GDM1 (cell line): Measurements from ENCODE around the gene KCNK4.
A peak's percentile ranks its signal among the peaks of the same experiment; 100 is the strongest.
"Not testable (repeated sequence)": the region's sequence is repeated elsewhere in the genome, so short reads cannot be mapped to it uniquely, and the experiment has no call there.

Experiments used
- DNase-seq: peaks from one replicate; lab custom pipeline; 2025; lab: John Stamatoyannopoulos, UW

Gene KCNK4

DNA sequence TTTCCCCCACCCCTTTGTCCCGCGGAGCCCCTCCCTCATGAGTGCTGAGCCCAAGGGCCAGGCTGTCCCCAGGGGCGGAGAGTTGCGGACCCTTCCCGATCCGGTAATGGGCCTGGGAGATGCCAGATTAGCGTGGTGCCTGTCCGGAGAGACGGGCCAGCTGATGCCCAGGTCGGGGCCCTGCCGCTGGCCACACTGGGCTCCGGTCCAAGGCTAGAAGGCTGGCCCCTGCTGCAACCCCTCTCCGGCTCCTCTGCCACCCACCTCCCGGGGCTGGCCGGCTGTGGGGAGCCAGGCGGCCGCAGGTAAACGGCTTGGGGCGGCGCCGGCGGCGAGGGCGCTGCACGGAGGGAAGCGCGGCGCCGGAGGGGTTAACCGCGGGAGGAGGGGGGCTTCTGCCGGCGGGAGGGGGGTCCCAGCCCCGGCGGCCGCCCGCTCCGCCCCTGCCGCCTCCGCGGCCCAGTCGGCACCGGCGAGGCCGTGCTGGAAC, at the start of gene KCNK4:
KCNK4 (plus strand) TSS at position 41 of the 490 bp plus-strand sequence. CDS start 1,717 bp downstream, outside the sequence.
- no peak for DNase-seq

GRCh38 chr11:64241491-64242374, 49.4 kb upstream of the KCNK4 start:
- no peak for DNase-seq

DNA sequence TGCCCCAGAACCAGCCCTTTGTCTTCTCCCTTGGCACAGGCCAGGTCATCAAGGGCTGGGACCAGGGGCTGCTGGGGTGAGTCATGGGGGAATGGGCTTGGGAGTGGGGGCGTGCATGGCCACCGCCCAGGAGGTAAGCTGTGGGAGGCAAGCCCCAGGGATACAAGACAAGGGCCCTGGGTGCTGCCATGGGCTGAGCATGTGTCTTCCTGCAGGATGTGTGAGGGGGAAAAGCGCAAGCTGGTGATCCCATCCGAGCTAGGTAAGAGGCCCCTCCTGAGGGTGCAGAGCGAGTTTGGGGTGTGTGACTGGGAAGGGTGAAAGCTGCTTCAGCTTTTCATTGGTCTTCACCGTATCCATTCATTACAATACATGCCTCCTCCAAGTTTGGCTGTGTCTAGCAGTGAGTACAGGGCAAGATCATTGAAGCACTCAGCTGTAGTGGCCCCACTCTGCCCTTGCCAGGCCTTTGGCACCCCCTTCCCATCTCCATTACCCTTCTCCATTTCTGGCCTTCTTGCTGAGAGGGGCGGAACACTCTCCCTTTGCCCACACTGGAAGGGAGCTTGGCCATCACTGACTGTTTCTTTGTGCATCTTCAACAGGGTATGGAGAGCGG, 47.8 kb upstream of the KCNK4 start:
- DNase-seq, result no peak

DNA sequence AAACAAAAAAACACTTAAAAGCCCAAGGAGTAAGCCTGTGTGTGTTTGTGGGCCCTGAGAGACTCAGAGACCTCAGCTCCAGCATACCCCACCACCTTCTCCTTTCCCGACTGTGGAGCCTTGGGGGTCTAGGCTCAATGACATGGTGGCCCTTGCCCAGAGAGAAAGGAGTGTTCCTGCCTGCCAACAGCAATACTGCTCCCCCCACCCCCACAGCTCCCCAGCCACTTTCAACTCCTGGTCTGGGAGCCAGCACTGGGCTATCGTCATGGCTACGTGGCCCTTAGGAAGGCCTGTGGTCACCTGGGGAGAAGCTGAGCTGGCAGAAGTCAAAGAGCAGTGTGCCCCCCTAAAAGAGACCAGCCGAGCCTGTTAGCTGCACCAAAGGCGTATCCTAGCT, 47.0 kb upstream of the KCNK4 start:
- DNase-seq, result no peak

- DNase-seq, result no peak
Measured at GRCh38 chr11:64244966-64245365, 46.1 kb upstream of the KCNK4 start.

- no peak for DNase-seq
Measured at GRCh38 chr11:64245401-64245796, 45.7 kb upstream of the KCNK4 start.

DNA sequence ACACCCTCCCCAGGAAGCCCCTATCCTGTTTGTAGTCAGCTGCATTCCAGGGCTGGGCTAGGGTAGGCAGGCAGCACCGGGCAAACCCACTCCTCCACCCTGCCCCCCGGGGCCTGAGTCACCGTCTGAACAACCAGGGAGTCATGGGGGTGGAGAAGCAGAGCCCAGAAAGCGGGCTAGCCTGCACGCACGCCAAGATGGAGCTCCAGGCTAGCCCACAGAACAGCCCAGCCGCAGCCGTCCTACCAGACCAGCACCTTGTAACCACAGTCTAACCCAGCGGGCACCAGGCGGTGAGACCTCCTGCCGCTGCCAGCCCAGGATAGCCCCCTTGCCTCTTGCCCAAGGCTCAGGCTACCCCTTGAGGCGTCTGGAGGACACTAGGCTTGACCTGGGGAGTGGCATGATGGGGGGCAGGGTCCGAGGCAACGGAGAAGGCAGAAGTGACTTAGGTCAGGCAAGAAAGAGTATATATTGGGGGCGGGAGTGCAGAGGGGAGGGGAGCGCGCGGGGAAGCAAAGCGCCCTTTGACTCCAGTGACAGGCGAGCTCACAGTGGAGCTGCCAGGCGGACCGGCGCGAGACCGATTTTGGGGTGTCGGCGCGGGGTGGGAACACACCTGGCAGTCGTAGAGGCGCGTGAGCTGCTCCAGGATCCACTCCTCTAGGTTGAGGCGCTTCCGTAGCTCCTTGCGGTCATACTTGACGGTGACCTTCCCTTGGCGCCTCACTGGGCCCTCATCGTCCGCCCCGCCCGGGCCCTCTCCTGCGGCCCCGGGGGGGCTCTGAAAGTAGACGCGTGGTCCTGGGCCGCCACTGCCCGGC, 45.1 kb upstream of the KCNK4 start:
- DNase-seq, result no peak

DNA sequence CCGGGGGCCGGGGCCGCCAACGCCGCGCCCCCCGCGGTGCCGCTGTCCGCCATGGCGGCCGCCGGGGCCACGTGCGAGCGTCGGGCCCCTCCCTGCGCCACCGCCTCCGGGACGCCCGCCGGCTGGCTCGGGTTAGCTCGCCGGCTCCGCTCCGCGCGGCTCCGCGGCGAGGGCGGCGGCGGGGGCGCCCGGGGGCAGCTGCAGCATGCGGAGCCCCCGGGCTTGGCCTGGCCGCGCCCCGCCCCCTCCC, 44.6 kb upstream of the KCNK4 start:
- not testable (repeated sequence) for DNase-seq

GRCh38 chr11:64246871-64247728, 44.0 kb upstream of the KCNK4 start, which contains the start of gene PPP1R14B:
TSS of gene PPP1R14B (minus strand) at chr11:64246943. CDS start at chr11:64246673, 270 bp downstream.
- DNase-seq, result peak; percentile 69

- DNase-seq, result no peak
Measured at GRCh38 chr11:64247729-64248531, 43.2 kb upstream of the KCNK4 start.

GRCh38 chr11:64248578-64248977, 42.5 kb upstream of the KCNK4 start:
- DNase-seq, result no peak

DNA sequence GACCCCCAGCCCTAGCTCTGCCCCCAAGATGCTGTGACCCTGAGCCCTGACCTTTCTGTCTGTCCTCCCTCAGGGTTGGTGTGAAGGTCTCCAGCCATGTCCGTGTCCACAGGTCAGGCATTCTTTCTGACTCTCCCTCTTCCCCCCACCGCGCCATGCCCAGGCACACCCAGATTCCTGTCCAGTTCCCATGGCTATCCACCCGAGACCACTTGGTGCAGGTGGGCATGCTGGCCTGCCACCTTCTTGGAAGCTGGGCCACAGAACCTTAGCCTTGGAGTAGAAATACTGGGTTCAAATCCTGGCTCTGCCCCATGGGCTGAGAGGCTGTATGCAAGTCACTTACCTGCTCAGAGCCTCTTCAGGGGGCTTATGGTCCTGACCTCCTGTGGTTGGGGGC, 42.1 kb upstream of the KCNK4 start:
- DNase-seq, result no peak

DNA sequence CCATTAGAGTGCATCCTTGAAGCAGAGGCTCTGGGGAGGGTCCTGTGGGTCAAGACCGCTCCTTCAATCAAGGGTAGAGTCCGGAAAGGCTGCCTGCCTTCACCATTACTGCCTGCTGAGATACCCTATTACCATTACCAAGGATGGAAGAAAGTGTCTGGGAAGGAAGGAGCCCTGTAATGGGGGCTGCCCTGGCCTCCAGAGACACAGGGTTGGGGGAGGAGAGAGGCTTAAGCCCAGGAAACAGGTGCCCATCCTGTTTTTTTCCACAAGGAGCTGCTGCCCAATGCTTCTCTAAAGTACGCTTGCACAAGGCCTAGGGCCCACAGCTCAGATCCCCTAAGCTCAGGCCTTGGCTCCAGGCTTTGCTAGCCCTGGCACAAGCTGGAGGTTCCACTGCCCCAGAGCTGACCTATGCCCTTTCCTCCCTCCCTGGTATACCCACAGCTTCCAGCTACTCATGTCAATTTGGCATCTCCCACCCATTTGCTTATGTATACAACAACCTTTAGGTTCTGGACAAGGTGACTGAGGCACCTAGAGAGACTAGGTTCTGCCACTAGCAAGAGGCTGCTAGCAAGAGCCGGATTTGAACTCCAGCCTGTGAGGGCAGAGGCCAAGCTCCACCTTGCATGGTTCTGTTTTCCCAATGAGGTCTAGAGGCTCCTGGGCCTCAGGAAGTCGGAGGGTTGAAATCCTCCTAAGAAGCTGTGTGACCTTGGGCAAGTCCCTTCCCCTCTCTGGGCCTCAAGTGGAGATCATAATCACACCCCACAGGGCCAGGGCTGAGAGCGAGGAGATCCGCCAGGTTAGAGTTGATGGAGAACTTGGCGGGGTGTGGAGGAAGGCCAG, 41.3 kb upstream of the KCNK4 start:
- DNase-seq, result no peak

GRCh38 chr11:64250415-64251015, 40.6 kb upstream of the KCNK4 start:
- DNase-seq, result no peak

DNA sequence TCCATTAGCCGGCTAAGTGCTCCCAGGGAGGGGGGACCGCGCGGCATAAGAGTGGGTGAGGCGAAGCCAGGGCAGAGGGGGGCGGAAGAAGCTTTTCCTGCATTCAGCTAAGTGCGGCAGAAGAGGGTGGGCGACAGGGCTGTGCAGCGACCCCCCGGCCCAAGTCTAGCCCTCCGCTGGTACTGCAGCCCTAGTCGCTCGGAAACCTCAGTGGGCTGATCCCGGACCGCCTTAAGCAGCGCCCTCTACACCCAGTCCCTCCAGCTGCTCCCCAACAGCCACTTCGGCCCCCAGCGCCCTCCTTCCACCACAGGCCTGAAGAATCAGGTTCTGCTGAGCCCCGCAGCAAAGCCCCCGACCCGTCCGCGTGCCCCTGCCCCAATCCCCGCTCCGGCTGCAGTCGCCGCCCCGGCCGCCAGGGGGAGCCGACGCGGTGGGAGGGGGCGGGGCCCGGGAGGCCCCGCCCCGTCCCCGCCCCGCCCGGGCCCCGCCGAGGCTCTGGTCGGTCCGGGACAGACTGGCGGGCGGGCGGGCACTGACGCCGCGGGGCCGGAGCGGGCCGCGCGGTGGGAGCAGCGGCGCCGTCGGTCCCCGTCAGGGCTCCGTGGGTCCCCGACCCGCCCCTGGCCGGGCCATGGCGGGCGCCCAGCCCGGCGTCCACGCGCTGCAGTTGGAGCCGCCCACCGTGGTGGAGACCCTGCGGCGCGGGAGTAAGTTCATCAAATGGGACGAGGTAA, 39.9 kb upstream of the KCNK4 start, which contains the start of gene PLCB3:
PLCB3 (plus strand) TSS at position 515 of the 737 bp plus-strand sequence; CDS start at position 635, 120 bp downstream.
- DNase-seq, result no peak

DNA sequence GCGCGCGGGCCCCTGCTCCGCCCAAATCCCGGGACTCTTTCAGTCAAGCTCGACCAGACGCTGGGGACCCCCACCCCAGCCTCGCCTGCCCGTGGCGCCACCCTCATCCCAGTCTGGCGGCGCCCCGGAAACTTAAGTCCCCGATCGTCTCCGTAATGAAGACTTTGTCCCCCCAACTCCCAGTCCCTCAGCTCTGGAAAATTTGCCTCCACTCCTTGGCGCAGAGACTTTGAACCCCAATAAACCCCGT, 39.4 kb upstream of the KCNK4 start:
- no peak for DNase-seq

GRCh38 chr11:64252003-64252872, 38.9 kb upstream of the KCNK4 start:
- DNase-seq, result no peak

- no peak for DNase-seq
Measured at GRCh38 chr11:64253043-64253442, 38.1 kb upstream of the KCNK4 start.
